Skeletal muscle tissue (tissue), 4 donors: ENCODE measurements around the gene JMY. TPM values are rescaled to one million over a fixed set of nuclear protein-coding genes. Genes with fewer than 3 reads are reported as not detected.
A peak's percentile ranks its signal among the peaks of the same experiment; 100 is the strongest.

Experiments
- H3K27ac ChIP-seq: one replicate; pipeline ENCODE4 v1.7.0; 2013; ENCODE audit warnings: mild to moderate bottlenecking, low read depth, low read length, inconsistent platforms
- H3K27me3 ChIP-seq, 3 donors: one replicate each; pipeline ENCODE4 v1.7.0; 2013; ENCODE audit warnings: low read length in 3 of 3; ENCODE audit not compliant: control insufficient read depth in 3 of 3, insufficient read depth in 3 of 3
- H3K36me3 ChIP-seq, 3 donors: one replicate each; pipeline ENCODE4 v1.7.0; 2013; ENCODE audit warnings: low read length in 3 of 3; ENCODE audit not compliant: control insufficient read depth in 3 of 3, insufficient read depth in 3 of 3
- H3K4me1 ChIP-seq, 3 donors: one replicate each; pipeline ENCODE4 v1.7.0; 2013; ENCODE audit warnings: low read length in 3 of 3, mild to moderate bottlenecking in 3 of 3; ENCODE audit not compliant: control insufficient read depth in 3 of 3, insufficient read depth in 3 of 3
- H3K4me3 ChIP-seq, 3 donors: one replicate each; pipeline ENCODE4 v1.7.0; 2013; ENCODE audit warnings: low read length in 3 of 3
- H3K9ac ChIP-seq, 3 donors: one replicate each; pipeline ENCODE4 v1.7.0; 2013; ENCODE audit warnings: low read length in 3 of 3, mild to moderate bottlenecking in 3 of 3, moderate library complexity in 2 of 3, low read depth in 1 of 3
- H3K9me3 ChIP-seq, 3 donors: one replicate each; pipeline ENCODE4 v1.7.0; 2013; ENCODE audit warnings: low read length in 3 of 3; ENCODE audit not compliant: control insufficient read depth in 3 of 3
- total RNA-seq: library from RNA; depleted of rRNA; stranded (reverse); fragments of >200 nt; gene quantifications from one replicate; pipeline ENCODE4 v1.2.3, GENCODE V29; 2014
- donor health status: Osteomylitis.

The JMY gene
- total RNA-seq, 1 donor from 2014 or later = 10.4 TPM

- no peak overlapping the region for H3K4me3 ChIP-seq
- no peaks in the 10 kb centered on the region for H3K4me1 ChIP-seq
- no peak overlapping the region for H3K9ac ChIP-seq
- no peaks in the 10 kb centered on the region for H3K36me3 ChIP-seq
- no peak overlapping the region for H3K27ac ChIP-seq
- no peaks in the 10 kb centered on the region for H3K27me3 ChIP-seq
- H3K9me3 ChIP-seq = no peaks in the 10 kb centered on the region
Observed at GRCh38 chr5:79205965-79206364, 30.0 kb upstream of the JMY start.

- Histone ChIP-seq H3K27ac (no peak overlapping the region), H3K4me3 (no peak overlapping the region), H3K36me3 (no peaks in the 10 kb centered on the region), H3K27me3 (no peaks in the 10 kb centered on the region), H3K9ac (no peak overlapping the region), H3K9me3 (no peaks in the 10 kb centered on the region), H3K4me1 (no peaks in the 10 kb centered on the region)
Observed at GRCh38 chr5:79206541-79206940, 29.4 kb upstream of the JMY start.

GRCh38 chr5:79209505-79209904 is 26.4 kb upstream of the JMY start:
- Histone ChIP-seq H3K4me3 (no peak overlapping the region), H3K4me1 (no peaks in the 10 kb centered on the region), H3K27ac (no peak overlapping the region), H3K9ac (no peak overlapping the region), H3K27me3 (no peaks in the 10 kb centered on the region), H3K36me3 (no peaks in the 10 kb centered on the region), H3K9me3 (no peaks in the 10 kb centered on the region)

- H3K27me3 ChIP-seq = no peaks in the 10 kb centered on the region
- no peak overlapping the region for H3K27ac ChIP-seq
- H3K36me3 ChIP-seq = no peaks in the 10 kb centered on the region
- H3K4me3 ChIP-seq = no peak overlapping the region
- H3K4me1 ChIP-seq = peaks cover 0 to 2% (median 2%) of the 10 kb centered on the region in 3 donors
- H3K9me3 ChIP-seq = no peaks in the 10 kb centered on the region
- H3K9ac ChIP-seq = no peak overlapping the region
Observed at GRCh38 chr5:79224286-79224984, 11.5 kb upstream of the JMY start.

GRCh38 chr5:79225026-79225425 is 10.9 kb upstream of the JMY start:
- no peaks in the 10 kb centered on the region for H3K9me3 ChIP-seq
- no peaks in the 10 kb centered on the region for H3K36me3 ChIP-seq
- no peaks in the 10 kb centered on the region for H3K27me3 ChIP-seq
- no peak overlapping the region for H3K27ac ChIP-seq
- H3K9ac ChIP-seq = no peak overlapping the region
- peaks cover 0 to 2% (median 2%) of the 10 kb centered on the region in 3 donors for H3K4me1 ChIP-seq
- H3K4me3 ChIP-seq = no peak overlapping the region

- Histone ChIP-seq H3K4me3 (no peak overlapping the region), H3K36me3 (no peaks in the 10 kb centered on the region), H3K9ac (no peak overlapping the region), H3K27ac (no peak overlapping the region), H3K9me3 (no peaks in the 10 kb centered on the region), H3K4me1 (peaks cover 0 to 2% (median 2%) of the 10 kb centered on the region in 3 donors), H3K27me3 (no peaks in the 10 kb centered on the region)
Observed at GRCh38 chr5:79225441-79225840, 10.5 kb upstream of the JMY start.

DNA sequence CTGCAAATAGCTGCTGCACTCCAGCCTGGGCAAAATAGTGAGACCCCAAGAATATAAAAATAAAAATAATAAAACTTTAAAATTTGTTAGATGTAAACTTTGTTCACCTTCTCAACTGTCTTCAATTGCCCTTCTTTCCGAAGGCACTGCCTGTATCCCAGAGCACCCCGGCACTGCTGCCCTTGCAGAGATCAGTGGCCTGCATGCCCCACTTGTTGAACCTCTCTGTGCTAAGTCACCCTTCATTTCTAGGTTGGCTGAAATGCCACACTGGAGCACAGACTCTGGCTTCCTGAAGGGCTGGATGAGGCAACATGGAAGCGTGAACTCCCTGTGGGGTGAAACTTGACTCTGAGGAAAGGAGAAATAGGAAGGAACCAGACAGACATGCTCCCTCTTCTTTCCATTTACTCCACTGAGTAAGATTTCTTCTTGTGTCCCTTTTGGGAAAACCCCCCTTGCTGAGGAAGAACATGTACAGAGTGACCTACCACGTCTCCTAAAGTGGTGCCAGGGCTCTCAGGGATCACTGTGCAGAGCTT is 8.4 kb upstream of the JMY start:
- no peak overlapping the region for H3K9ac ChIP-seq
- no peak overlapping the region for H3K4me3 ChIP-seq
- H3K4me1 ChIP-seq = peaks cover 0 to 2% (median 2%) of the 10 kb centered on the region in 3 donors
- no peaks in the 10 kb centered on the region for H3K9me3 ChIP-seq
- no peak overlapping the region for H3K27ac ChIP-seq
- H3K27me3 ChIP-seq = no peaks in the 10 kb centered on the region
- H3K36me3 ChIP-seq = no peaks in the 10 kb centered on the region

- no peak overlapping the region for H3K9ac ChIP-seq
- no peak overlapping the region for H3K27ac ChIP-seq
- no peaks in the 10 kb centered on the region for H3K4me1 ChIP-seq
- H3K9me3 ChIP-seq = no peaks in the 10 kb centered on the region
- H3K27me3 ChIP-seq = no peaks in the 10 kb centered on the region
- H3K36me3 ChIP-seq = no peaks in the 10 kb centered on the region
- H3K4me3 ChIP-seq = no peak overlapping the region
Observed at GRCh38 chr5:79229357-79230174, 6.4 kb upstream of the JMY start.

DNA sequence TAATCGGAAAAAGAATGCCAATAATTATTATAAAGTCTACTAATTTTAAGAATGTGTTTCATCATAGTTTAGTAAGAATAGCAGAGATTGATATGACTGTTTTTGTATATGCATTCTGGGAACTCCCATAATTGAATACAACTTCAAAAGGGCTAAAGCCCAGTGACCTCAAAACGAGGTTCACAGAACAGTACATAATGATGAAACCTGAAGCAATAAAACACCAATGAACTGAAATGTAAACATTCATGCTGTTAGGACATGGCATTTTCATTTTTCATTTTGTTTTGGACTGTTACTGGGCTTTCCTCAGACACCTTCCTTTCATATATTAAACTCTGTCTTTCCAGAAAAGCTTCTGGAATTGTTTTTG is 684 bp upstream of the JMY start:
- H3K4me1 ChIP-seq = peaks cover 6 to 14% (median 8%) of the 10 kb centered on the region in 3 donors
- H3K27me3 ChIP-seq = no peaks in the 10 kb centered on the region

More for the DNA sequence above, 684 bp upstream of the JMY start:
- Histone ChIP-seq H3K9ac (peak overlapping the region; percentile 90 to 96 (median 93)), H3K27ac (peak overlapping the region; percentile 94), H3K4me3 (peak overlapping the region; percentile 90 to 96 (median 95)), H3K9me3 (no peaks in the 10 kb centered on the region), H3K36me3 (peaks cover 0 to 4% (median 0%) of the 10 kb centered on the region in 3 donors)
